IMR-90 (cell line): Measurements from ENCODE around the gene PINLYP. TPM values are rescaled to one million over a fixed set of nuclear protein-coding genes. Genes with fewer than 3 reads are reported as not detected.

ENCODE experiments used
- ATAC-seq: fragments of 200-7000 bp; cut with Tn5 transposase; 2 replicates; pipeline ENCODE4 v1.9.1; 2020; ENCODE audit warnings: low read depth, mild to moderate bottlenecking, moderate library complexity
- BruUV-seq: library from RNA; stranded (reverse); fragments of 400-500 nt; replicated peaks from 2 replicates; lab custom pipeline; 2021; lab: Mats Ljungman, UMichigan
- CTCF ChIA-PET: fragments of 300-600 bp; formaldehyde crosslinking; extraction: SDS; loops from one replicate; lab custom pipeline; 2021; ENCODE audit warnings: antibody characterized with exemption; lab: Yijun Ruan, JAX
- POLR2A ChIA-PET: fragments of 300-600 bp; sonication (Branson Sonifier 250); formaldehyde crosslinking; loops from one replicate; lab custom pipeline; 2022; ENCODE audit warnings: antibody characterized with exemption; ENCODE audit not compliant: unreplicated experiment; lab: Charles Lee
- DNase-seq: peaks from one replicate; pipeline ENCODE4 v3.0.0; 2013
- H2AFZ ChIP-seq: replicated peaks from 2 replicates; pipeline ENCODE3; 2013; ENCODE audit warnings: low read length, mild to moderate bottlenecking; ENCODE audit not compliant: poor library complexity
- H2AK5ac ChIP-seq: 2 replicates; pipeline ENCODE4 v1.6.1; 2013; ENCODE audit warnings: low read depth, low read length, inconsistent platforms
- H2AK9ac ChIP-seq: replicated peaks from 2 replicates; pipeline ENCODE3; 2013; ENCODE audit warnings: mild to moderate bottlenecking, low read depth, low read length, moderate library complexity; ENCODE audit not compliant: poor library complexity
- H2BK120ac ChIP-seq: 2 replicates; pipeline ENCODE4 v1.6.1; 2013; ENCODE audit warnings: low read depth, low read length, inconsistent platforms
- H2BK15ac ChIP-seq: 3 replicates; pipeline ENCODE4 v1.6.1; 2013; ENCODE audit warnings: low read depth, low read length, inconsistent platforms
- H2BK20ac ChIP-seq: 2 replicates; pipeline ENCODE4 v1.6.1; 2013; ENCODE audit warnings: low read depth, mild to moderate bottlenecking, inconsistent platforms, low read length, moderate library complexity
- H2BK5ac ChIP-seq: 2 replicates; pipeline ENCODE4 v1.6.1; 2013; ENCODE audit warnings: mild to moderate bottlenecking, low read depth, low read length, inconsistent platforms; ENCODE audit not compliant: poor library complexity, severe bottlenecking
- H3K14ac ChIP-seq: replicated peaks from 2 replicates; pipeline ENCODE4 v1.6.1; 2013; ENCODE audit warnings: low read depth, low read length, inconsistent platforms
- H3K18ac ChIP-seq: 2 replicates; pipeline ENCODE4 v1.6.1; 2013; ENCODE audit warnings: low read depth, low read length, control low read depth
- H3K23ac ChIP-seq: 2 replicates; pipeline ENCODE4 v1.6.1; 2013; ENCODE audit warnings: low read depth, low read length, inconsistent platforms
- H3K27ac ChIP-seq: 2 replicates; pipeline ENCODE4 v1.5.1; 2013; ENCODE audit warnings: mild to moderate bottlenecking, control low read depth, low read length; ENCODE audit not compliant: insufficient read depth
- H3K27me3 ChIP-seq: 2 replicates; pipeline ENCODE4 v1.6.1; 2013; ENCODE audit warnings: low read length; ENCODE audit not compliant: control insufficient read depth, insufficient read depth
- H3K36me3 ChIP-seq: 2 replicates; pipeline ENCODE4 v1.6.1; 2013; ENCODE audit warnings: low read length, mixed read lengths; ENCODE audit not compliant: control insufficient read depth, insufficient read depth
- H3K4ac ChIP-seq: 2 replicates; pipeline ENCODE4 v1.6.1; 2013; ENCODE audit warnings: low read depth, low read length, inconsistent platforms
- H3K4me1 ChIP-seq: 2 replicates; pipeline ENCODE4 v1.6.1; 2013; ENCODE audit warnings: low read length, mixed read lengths; ENCODE audit not compliant: control insufficient read depth, insufficient read depth
- H3K4me2 ChIP-seq: 2 replicates; pipeline ENCODE4 v1.6.1; 2013; ENCODE audit warnings: low read depth, mild to moderate bottlenecking, control low read depth, low read length, moderate library complexity
- H3K4me3 ChIP-seq: 2 replicates; pipeline ENCODE4 v1.5.1; 2013; ENCODE audit warnings: low read depth, mild to moderate bottlenecking, control low read depth, low read length, moderate library complexity; ENCODE audit not compliant: insufficient read depth
- H3K56ac ChIP-seq: 2 replicates; pipeline ENCODE4 v1.6.1; 2013; ENCODE audit warnings: low read length, inconsistent platforms; ENCODE audit not compliant: insufficient read depth; ENCODE audit errors: extremely low read depth
- H3K79me1 ChIP-seq, 2 experiments: 2 replicates each; pipeline ENCODE4 v1.6.1; 2013; ENCODE audit warnings: low read length in 2 of 2, inconsistent platforms in 1 of 2, low read depth in 1 of 2
- H3K9ac ChIP-seq: 2 replicates; pipeline ENCODE4 v1.6.1; 2013; ENCODE audit warnings: low read depth, low read length, control low read depth
- H3K9me1 ChIP-seq: 2 replicates; pipeline ENCODE4 v1.6.1; 2013; ENCODE audit warnings: low read length, inconsistent platforms; ENCODE audit not compliant: insufficient read depth
- H3K9me3 ChIP-seq: 2 replicates; pipeline ENCODE4 v1.6.1; 2013; ENCODE audit warnings: low read length; ENCODE audit not compliant: control insufficient read depth, insufficient read depth
- H4K20me1 ChIP-seq: 2 replicates; pipeline ENCODE4 v1.6.1; 2013; ENCODE audit warnings: low read length, inconsistent platforms; ENCODE audit not compliant: insufficient read depth
- H4K5ac ChIP-seq: 2 replicates; pipeline ENCODE4 v1.6.1; 2013; ENCODE audit warnings: mild to moderate bottlenecking, low read depth, low read length, control low read depth
- H4K8ac ChIP-seq, 2 experiments: 2 replicates each; pipeline ENCODE4 v1.6.1; 2013; ENCODE audit warnings: low read depth in 2 of 2, low read length in 2 of 2, control low read depth in 1 of 2, inconsistent platforms in 1 of 2
- H4K91ac ChIP-seq: 2 replicates; pipeline ENCODE4 v1.6.1; 2013; ENCODE audit warnings: low read depth, low read length, inconsistent platforms; ENCODE audit not compliant: insufficient read depth
- BHLHE40 ChIP-seq: fragments of 150-350 bp; IDR thresholded peaks from 2 replicates; pipeline ENCODE4 v1.6.1; 2016; ENCODE audit warnings: mild to moderate bottlenecking, low read depth, low read length
- ELK1 ChIP-seq: fragments of 150-350 bp; IDR thresholded peaks from 2 replicates; pipeline ENCODE4 v1.6.1; 2016; ENCODE audit warnings: low read depth, mild to moderate bottlenecking, low read length, moderate library complexity, borderline replicate concordance
- FOS ChIP-seq: fragments of 150-350 bp; IDR thresholded peaks from 2 replicates; pipeline ENCODE4 v1.6.1; 2016; ENCODE audit warnings: low read depth, low read length
- MAZ ChIP-seq: IDR thresholded peaks from 2 replicates; pipeline ENCODE4 v1.6.1; 2012; ENCODE audit warnings: low read depth, mild to moderate bottlenecking, low read length, improper control_type of control experiment, moderate library complexity, borderline replicate concordance
- NFE2L2 ChIP-seq: fragments of 150-350 bp; IDR thresholded peaks from 2 replicates; pipeline ENCODE4 v1.6.1; 2016; ENCODE audit warnings: low read depth, mild to moderate bottlenecking, low read length
- POLR2A ChIP-seq: IDR thresholded peaks from 2 replicates; pipeline ENCODE4 v1.6.1; 2012; ENCODE audit warnings: mild to moderate bottlenecking, low read depth, low read length
- SMC3 ChIP-seq: fragments of 150-350 bp; IDR thresholded peaks from 2 replicates; pipeline ENCODE4 v1.6.1; 2016; ENCODE audit warnings: low read depth, mild to moderate bottlenecking, antibody characterized with exemption, low read length, moderate library complexity
- WGBS, 2 experiments: methylation state at CpG; one replicate each; pipeline versions ENCODE4 v1.1.5 to v1.1.7; 2013; ENCODE audit warnings: missing lambda C conversion rate in 2 of 2; ENCODE audit not compliant: insufficient read length in 1 of 2; ENCODE audit errors: extremely low coverage in 2 of 2; 5-methylcytosine and 5-hydroxymethylcytosine counted together
- dilution Hi-C: fragments of 300-500 bp; cut with HindIII; formaldehyde crosslinking; loops from one replicate; pipeline ENCODE4 v1.14.3; 2018; ENCODE audit warnings: low sequenced_read_pairs; ENCODE audit not compliant: unreplicated experiment
- in situ Hi-C: fragments of 300-500 bp; cut with MboI; formaldehyde crosslinking; loops from 3 replicates; pipeline ENCODE4 v1.14.3; 2019; ENCODE audit warnings: low sequenced_read_pairs, inconsistent platforms, mixed read lengths
- intact Hi-C: fragments of 100-400 bp; cut with micrococcal nuclease; formaldehyde crosslinking; loops from 2 replicates; pipeline ENCODE4 v1.10.0; 2022
- polyA plus RNA-seq, 3 experiments: library from polyadenylated mRNA; depleted of rRNA; stranded (reverse); fragments of >200 nt; gene quantifications; 2 replicates each; pipeline ENCODE4 v1.2.3, GENCODE V29; 2012; ENCODE audit warnings: low replicate concordance in 1 of 3
- total RNA-seq: library from RNA; depleted of rRNA; stranded (reverse); fragments of >200 nt; gene quantifications from 2 replicates; pipeline ENCODE4 v1.2.3, GENCODE V29; 2012
- TF ChIP-seq, protein P1 (sequence below): conservative IDR thresholded peaks from 2 replicates; pipeline ENCODE4 v1.5.1; 2012; ENCODE audit warnings: mild to moderate bottlenecking, low read depth, low read length, improper control_type of control experiment
- TF ChIP-seq, protein P2 (sequence below): fragments of 150-350 bp; IDR thresholded peaks from 2 replicates; pipeline ENCODE4 v1.6.1; 2017; ENCODE audit warnings: mild to moderate bottlenecking, antibody characterized with exemption, low read length, low read depth

PINLYP gene
- total and polyA plus RNA-seq, 2 of the 4 experiments (the other 2 are of a cell fraction), result 0.54 to 1.4 TPM

DNA sequence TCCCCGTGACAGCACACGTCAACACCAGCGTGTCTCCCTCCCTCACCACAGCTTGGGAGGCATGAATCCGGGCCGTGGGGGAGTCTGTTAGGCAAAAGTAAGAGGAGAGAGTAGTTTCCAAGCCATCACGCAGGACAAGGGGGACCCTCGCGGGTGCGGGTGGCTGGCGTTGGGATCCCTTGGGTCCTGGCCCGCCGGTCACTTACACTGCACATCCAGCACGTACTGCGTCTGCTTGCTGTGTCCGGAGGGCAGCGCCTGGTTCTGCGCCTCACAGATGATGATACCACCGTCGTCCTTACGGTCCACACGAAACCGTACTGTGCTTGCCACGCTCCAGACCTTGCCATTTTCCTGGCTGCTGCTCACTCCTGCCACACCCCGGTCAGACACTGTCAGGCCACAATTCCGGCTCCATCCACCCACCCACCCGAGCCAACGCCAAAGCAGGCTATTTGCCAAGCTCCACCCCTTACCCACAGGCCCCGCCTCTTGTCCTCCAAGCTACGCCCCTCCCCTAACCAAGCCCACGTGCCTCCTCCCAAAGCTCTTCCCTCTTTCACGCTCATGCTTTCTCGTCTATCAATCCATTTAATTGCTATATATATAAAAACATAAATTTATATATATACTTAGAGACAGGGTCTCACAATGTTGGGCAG lies 50.4 kb downstream of the PINLYP start:
- intact Hi-C loops, result no loop called here
- no peak overlapping the region for H3K27ac ChIP-seq
- H3K9ac ChIP-seq, result no peak overlapping the region
- H3K14ac ChIP-seq, result no peak overlapping the region
- no peaks in the 10 kb centered on the region for H3K36me3 ChIP-seq
- DNase-seq (no peak), ATAC-seq (no peak)
- no peak overlapping the region for H2AFZ ChIP-seq
- no peak overlapping the region for H3K18ac ChIP-seq
- no peak overlapping the region for H3K4me3 ChIP-seq
- no peak overlapping the region for H2BK5ac ChIP-seq
- no peak overlapping the region for H2BK20ac ChIP-seq
- no peak overlapping the region for H3K56ac ChIP-seq
- no peak overlapping the region for H4K5ac ChIP-seq
- no peaks in the 10 kb centered on the region for H3K4me1 ChIP-seq
- no peak overlapping the region for H2BK120ac ChIP-seq
- WGBS, 2 experiments, result 75% methylated on average over 10 of the region's 32 CpGs; no CpG with 5 or more reads in 1 of the 2 experiments
- no peak overlapping the region for H4K91ac ChIP-seq
- no peaks in the 10 kb centered on the region for H3K9me3 ChIP-seq
- ChIA-PET CTCF (interaction anchor here (0.8 kb wide), 1 partner anchor 22 kb away, joined by 3 read pairs; no protein-coding TSS in a partner anchor), POLR2A (no interaction called here)
- in situ Hi-C loops, result no loop called here
- no peak overlapping the region for H3K4ac ChIP-seq
- no TSS peak for BruUV-seq
- H4K8ac ChIP-seq, result no peak overlapping the region
- TF ChIP-seq POLR2A (no peak), NFE2L2 (no peak), MAZ (no peak), ELK1 (no peak), SMC3 (no peak), FOS (no peak), BHLHE40 (no peak)
- TF ChIP-seq, protein P1, sequence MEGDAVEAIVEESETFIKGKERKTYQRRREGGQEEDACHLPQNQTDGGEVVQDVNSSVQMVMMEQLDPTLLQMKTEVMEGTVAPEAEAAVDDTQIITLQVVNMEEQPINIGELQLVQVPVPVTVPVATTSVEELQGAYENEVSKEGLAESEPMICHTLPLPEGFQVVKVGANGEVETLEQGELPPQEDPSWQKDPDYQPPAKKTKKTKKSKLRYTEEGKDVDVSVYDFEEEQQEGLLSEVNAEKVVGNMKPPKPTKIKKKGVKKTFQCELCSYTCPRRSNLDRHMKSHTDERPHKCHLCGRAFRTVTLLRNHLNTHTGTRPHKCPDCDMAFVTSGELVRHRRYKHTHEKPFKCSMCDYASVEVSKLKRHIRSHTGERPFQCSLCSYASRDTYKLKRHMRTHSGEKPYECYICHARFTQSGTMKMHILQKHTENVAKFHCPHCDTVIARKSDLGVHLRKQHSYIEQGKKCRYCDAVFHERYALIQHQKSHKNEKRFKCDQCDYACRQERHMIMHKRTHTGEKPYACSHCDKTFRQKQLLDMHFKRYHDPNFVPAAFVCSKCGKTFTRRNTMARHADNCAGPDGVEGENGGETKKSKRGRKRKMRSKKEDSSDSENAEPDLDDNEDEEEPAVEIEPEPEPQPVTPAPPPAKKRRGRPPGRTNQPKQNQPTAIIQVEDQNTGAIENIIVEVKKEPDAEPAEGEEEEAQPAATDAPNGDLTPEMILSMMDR, result no peak
- TF ChIP-seq, protein P2, sequence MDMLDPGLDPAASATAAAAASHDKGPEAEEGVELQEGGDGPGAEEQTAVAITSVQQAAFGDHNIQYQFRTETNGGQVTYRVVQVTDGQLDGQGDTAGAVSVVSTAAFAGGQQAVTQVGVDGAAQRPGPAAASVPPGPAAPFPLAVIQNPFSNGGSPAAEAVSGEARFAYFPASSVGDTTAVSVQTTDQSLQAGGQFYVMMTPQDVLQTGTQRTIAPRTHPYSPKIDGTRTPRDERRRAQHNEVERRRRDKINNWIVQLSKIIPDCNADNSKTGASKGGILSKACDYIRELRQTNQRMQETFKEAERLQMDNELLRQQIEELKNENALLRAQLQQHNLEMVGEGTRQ, result no peak
- H4K20me1 ChIP-seq, result no peaks in the 10 kb centered on the region
- dilution Hi-C loops, result no loop called here
- H2BK15ac ChIP-seq, result no peak overlapping the region
- H3K23ac ChIP-seq, result no peak overlapping the region
- no peak overlapping the region for H3K4me2 ChIP-seq
- H2AK9ac ChIP-seq, result no peak overlapping the region
- no peaks in the 10 kb centered on the region for H3K27me3 ChIP-seq
- H3K79me1 ChIP-seq, result peaks cover 0 to 1% of the 10 kb centered on the region in 2 experiments; a peak in 1 of 4 replicates
- H3K9me1 ChIP-seq, result no peaks in the 10 kb centered on the region
- H2AK5ac ChIP-seq, result no peak overlapping the region
